HG03135 (cell line): ENCODE data around the gene FBXO46.
"Not testable (repeated sequence)": the region's sequence is repeated elsewhere in the genome, so short reads cannot be mapped to it uniquely, and the experiment has no call there.

ENCODE experiments used
- ATAC-seq: cut with Tn5 transposase; IDR thresholded peaks from one replicate; pipeline ENCODE4 v1.9.1; 2021; ENCODE audit warnings: mild to moderate bottlenecking, moderate library complexity; ENCODE audit not compliant: unreplicated experiment

FBXO46 gene

DNA sequence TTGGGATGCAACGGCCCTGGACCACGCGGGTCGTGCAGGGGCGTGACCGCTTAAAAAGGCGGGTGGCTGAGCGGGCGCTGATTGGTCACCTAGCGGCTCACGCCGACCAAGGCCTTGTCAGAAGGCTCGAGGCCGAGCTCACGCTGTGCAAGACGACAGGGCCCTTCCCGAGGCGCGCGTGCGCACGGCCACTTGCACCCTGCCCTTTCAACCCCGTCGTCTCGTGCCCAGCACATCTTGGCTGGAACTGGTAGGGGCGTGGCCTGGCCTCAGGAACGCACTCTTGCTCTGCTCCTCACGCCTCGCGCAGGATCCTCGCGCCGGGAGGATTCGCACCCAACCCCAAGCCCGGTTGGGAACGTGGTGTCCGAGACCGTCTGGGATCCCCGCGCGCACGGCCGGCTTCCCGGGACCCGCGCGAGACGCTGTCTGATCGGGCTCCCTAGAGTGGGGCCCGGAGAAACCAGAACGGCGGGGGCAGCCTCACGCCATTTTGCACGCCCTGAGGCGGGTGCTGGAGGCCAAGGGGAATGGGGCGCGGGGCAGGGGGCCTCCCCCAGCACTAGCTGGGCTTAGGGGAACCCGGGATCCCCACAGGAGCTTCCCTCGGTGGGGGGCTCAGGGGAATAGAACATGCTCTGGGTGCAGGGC is 2.6 kb upstream of the FBXO46 start, which contains the start of gene MEIOSIN:
Gene MEIOSIN, plus strand, starts transcription at position 280 of the 651 bp plus-strand sequence. CDS start 1,938 bp downstream, outside the sequence.
- no peak for ATAC-seq

GRCh38 chr19:45729800-45730290 is 851 bp downstream of the FBXO46 start:
- ATAC-seq: no peak

DNA sequence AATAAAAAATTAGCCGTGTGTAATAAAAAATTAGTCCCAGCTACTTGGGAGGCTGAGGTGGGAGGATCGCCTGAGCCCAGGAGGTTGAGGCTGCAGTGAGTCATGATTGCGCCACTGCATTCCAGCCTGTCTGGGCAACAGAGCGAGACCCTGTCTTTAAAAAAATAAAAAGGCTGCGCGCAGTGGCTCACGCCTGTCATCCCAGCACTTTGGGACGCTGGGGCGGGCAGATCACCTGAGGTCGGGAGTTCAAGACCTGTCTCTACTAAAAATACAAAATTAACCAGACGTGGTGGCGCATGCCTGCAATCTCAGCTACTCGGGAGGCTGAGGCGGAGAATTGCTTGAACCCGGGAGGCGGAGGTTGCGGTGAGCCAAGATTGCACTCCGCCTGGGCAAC is 2.0 kb downstream of the FBXO46 start:
- not testable (repeated sequence) for ATAC-seq

GRCh38 chr19:45720065-45720464 is 10.6 kb downstream of the FBXO46 start:
- not testable (repeated sequence) for ATAC-seq

DNA sequence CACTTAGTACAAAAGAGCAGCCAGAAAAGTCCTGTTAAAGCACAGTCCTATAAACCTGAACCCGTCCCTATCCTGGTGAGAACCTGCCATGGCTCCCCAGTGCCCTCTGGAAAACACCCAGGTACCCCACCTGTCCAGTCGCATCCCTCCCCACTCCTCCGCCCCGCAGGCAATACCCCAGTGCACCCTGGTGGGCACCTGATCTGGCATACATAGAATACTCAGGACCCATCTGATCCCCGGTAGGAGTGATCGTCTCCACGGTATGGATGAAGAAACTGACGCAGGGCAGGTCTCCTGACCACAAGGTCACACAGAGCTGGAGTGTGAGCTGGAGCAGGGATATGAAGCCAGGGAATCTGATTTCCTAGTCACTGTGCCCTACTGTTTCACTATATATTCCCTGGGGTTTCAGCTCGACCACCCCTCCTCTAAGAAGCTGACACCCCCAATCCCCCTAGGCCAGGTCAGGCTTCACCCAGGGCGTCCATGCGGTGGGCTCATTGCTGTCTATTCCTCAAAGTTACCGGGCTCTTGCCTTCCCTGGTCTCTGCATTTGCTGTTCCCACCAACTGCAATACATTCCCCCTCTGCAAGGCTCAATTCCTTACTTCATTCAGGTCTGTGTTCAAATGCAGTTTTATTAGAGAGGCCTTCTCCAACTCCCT is 12.6 kb downstream of the FBXO46 start:
- ATAC-seq: no peak

GRCh38 chr19:45717131-45717982 is 13.3 kb downstream of the FBXO46 start:
- ATAC-seq: peak; percentile 92

DNA sequence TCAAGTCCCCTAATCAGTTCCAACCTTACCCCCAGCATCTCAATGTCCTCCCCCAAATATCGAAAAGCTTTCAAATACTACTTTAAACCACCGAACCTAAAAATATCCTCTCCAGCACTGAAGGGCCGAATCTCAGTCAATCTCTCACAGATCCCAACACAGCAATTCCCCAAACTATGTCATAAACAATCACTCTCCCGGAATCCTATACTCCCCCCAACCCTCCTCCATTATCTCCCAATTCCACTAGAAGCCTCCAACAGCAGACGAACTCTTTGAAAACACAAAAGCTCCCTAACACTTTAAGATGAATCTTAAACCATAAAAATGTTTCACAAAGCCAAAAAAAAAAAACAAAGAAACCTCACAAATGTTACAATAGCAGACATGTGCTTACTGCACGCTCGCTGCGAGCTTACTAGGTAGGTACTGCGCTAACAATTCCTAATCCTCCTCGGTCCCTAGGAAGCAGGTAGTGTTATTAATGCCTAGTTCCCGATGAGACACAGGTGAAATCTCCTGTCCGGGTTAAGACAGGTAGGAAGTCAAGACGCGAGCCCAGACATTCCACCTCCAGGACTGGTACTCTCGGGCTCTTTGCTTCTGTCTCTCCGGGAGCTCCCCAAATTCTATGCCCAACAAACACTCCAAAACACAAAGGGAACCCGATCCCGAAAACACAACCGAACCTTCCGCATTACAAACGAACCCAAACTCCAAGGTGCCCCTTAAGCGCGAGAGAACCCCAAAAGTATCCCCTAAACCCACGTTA is 14.2 kb downstream of the FBXO46 start:
- no peak for ATAC-seq

GRCh38 chr19:45715139-45715538 is 15.6 kb downstream of the FBXO46 start:
- no peak for ATAC-seq

- ATAC-seq: no peak
These were observed 17.6 kb downstream of the FBXO46 start for GRCh38 chr19:45713141-45713540.

GRCh38 chr19:45712699-45713067 is 18.0 kb downstream of the FBXO46 start:
- no peak for ATAC-seq

- ATAC-seq: no peak
These were observed 18.6 kb downstream of the FBXO46 start for GRCh38 chr19:45711851-45712698.

- ATAC-seq: no peak
These were observed 20.2 kb downstream of the FBXO46 start for GRCh38 chr19:45710356-45711130.

GRCh38 chr19:45705710-45706415 is 24.8 kb downstream of the FBXO46 start:
- ATAC-seq: no peak

DNA sequence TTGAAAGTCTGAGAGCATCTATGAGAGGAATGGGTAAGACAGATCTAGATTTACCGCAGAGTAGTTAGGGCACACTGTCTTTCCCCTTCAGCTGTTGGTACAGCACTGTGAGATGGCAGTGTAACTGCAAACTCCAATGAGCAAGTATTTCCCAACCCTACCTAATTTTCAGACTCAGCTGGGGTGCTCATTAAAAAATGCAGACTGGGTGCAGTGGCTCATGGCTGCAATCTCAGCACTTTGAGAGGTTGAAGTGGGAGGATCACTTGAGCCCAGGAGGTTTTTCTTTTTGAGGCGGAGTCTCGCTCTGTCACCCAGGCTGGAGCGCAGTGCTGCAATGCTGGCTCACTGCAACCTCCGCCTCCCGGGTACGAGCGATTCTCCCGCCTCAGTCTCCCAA is 25.6 kb downstream of the FBXO46 start:
- ATAC-seq: no peak

DNA sequence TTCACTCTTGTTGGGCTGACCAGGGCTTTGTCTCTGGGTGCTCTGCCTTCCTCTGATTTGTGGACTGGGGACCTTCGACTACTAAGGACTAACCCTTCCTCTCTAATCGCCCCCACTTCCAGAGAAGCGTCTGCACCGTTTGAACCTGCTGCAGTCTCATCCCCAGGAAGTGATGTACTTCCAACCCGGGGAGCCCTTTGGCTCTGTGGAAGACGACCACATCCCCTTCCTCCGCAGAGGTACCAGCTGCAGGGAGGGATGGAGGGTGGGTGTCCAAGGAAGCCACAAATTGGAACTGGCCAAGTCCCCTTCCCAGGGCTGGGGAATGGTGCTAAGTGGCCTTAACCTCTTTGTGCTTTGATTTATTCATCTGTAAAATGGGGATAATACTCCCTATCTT is 29.0 kb downstream of the FBXO46 start:
- no peak for ATAC-seq

GRCh38 chr19:45693106-45693788 is 37.4 kb downstream of the FBXO46 start:
- ATAC-seq: no peak

GRCh38 chr19:45692187-45693105 is 38.2 kb downstream of the FBXO46 start, which contains the start of gene QPCTL:
Gene QPCTL, plus strand, starts transcription at chr19:45692666. Its CDS starts 38 bp downstream, at chr19:45692704.
- peak; percentile 83 for ATAC-seq
